CD14-positive monocyte (primary cell): ENCODE results near the gene KIRREL3. TPM values are rescaled to one million over a fixed set of nuclear protein-coding genes. Genes with fewer than 3 reads are reported as not detected.
A peak's percentile ranks its signal among the peaks of the same experiment; 100 is the strongest.

ENCODE experiments used
- DNase-seq, 3 donors: peaks; one replicate each; pipeline ENCODE4 v3.0.0-alpha.2; 2011 to 2022
- H2AFZ ChIP-seq: 2 replicates; pipeline ENCODE4 v1.6.0; 2012; ENCODE audit warnings: mild to moderate bottlenecking, low read depth, low read length, inconsistent platforms; ENCODE audit not compliant: insufficient read depth, poor library complexity, severe bottlenecking
- H3K27ac ChIP-seq, 2 donors: 1 replicate in 1 of 2; 2 replicates in 1 of 2; pipeline ENCODE4 v1.5.1; 2012 to 2013; ENCODE audit warnings: low read length in 2 of 2, control low read depth in 1 of 2, inconsistent platforms in 1 of 2, low read depth in 1 of 2, mild to moderate bottlenecking in 1 of 2
- H3K27me3 ChIP-seq, 2 donors: one replicate each; pipeline versions ENCODE4 v1.6.0 to v1.6.1; 2011 to 2013; ENCODE audit warnings: low read length in 2 of 2; ENCODE audit not compliant: control insufficient read depth in 2 of 2, insufficient read depth in 2 of 2
- H3K36me3 ChIP-seq, 2 donors: replicated peaks in 1 of 2; 1 replicate in 1 of 2; 2 replicates in 1 of 2; pipeline versions ENCODE4 v1.5.1 to v1.6.1; 2012 to 2013; ENCODE audit warnings: low read length in 2 of 2, control low read depth in 1 of 2, inconsistent platforms in 1 of 2, mild to moderate bottlenecking in 1 of 2; ENCODE audit not compliant: insufficient read depth in 2 of 2, control insufficient read depth in 1 of 2
- H3K4me1 ChIP-seq, 2 donors: 1 replicate in 1 of 2; 2 replicates in 1 of 2; pipeline versions ENCODE4 v1.5.1 to v1.6.1; 2012 to 2013; ENCODE audit warnings: low read length in 2 of 2, control low read depth in 1 of 2, inconsistent platforms in 1 of 2, mild to moderate bottlenecking in 1 of 2, moderate library complexity in 1 of 2; ENCODE audit not compliant: insufficient read depth in 2 of 2, control insufficient read depth in 1 of 2
- H3K4me2 ChIP-seq: replicated peaks from 2 replicates; pipeline ENCODE3; 2012; ENCODE audit warnings: low read length, moderate library complexity, mild to moderate bottlenecking; ENCODE audit not compliant: poor library complexity, severe bottlenecking; ENCODE audit errors: extremely low read depth
- H3K4me3 ChIP-seq, 3 experiments: fragments of 200-600 bp in 1 of 3; sonication (generic) in 1 of 3; replicated peaks in 1 of 3; 1 replicate in 2 of 3; 2 replicates in 1 of 3; pipeline ENCODE4 v1.5.1; 2011 to 2013; ENCODE audit warnings: low read length in 3 of 3, mild to moderate bottlenecking in 3 of 3, control low read depth in 2 of 3, low read depth in 2 of 3, inconsistent platforms in 1 of 3, moderate library complexity in 1 of 3
- H3K79me2 ChIP-seq: 2 replicates; pipeline ENCODE4 v1.6.0; 2012; ENCODE audit warnings: mild to moderate bottlenecking, control low read depth, inconsistent platforms, low read length, moderate library complexity; ENCODE audit not compliant: insufficient read depth
- H3K9ac ChIP-seq: 2 replicates; pipeline ENCODE4 v1.6.0; 2017; ENCODE audit warnings: low read length, mild to moderate bottlenecking; ENCODE audit not compliant: insufficient read depth, poor library complexity, severe bottlenecking
- H3K9me3 ChIP-seq, 2 donors: replicated peaks in 1 of 2; 1 replicate in 1 of 2; 2 replicates in 1 of 2; pipeline versions ENCODE4 v1.5.1 to v1.6.1; 2012 to 2013; ENCODE audit warnings: low read length in 2 of 2, control low read depth in 1 of 2; ENCODE audit not compliant: control insufficient read depth in 1 of 2, insufficient read depth in 1 of 2
- H4K20me1 ChIP-seq: 2 replicates; pipeline ENCODE4 v1.6.0; 2012; ENCODE audit warnings: mild to moderate bottlenecking, low read length, control low read depth, moderate library complexity; ENCODE audit not compliant: insufficient read depth
- H3K27ac Mint-ChIP-seq, 7 donors: one replicate each; pipeline ENCODE4 v1.8.0; 2020; ENCODE audit warnings: mild to moderate bottlenecking in 7 of 7, mixed read lengths in 7 of 7, moderate library complexity in 6 of 7, inconsistent platforms in 2 of 7
- H3K27me3 Mint-ChIP-seq, 3 donors: one replicate each; pipeline ENCODE4 v1.8.0; 2021 to 2022; ENCODE audit warnings: low read depth in 3 of 3, mild to moderate bottlenecking in 3 of 3, mixed read lengths in 3 of 3, moderate library complexity in 3 of 3, inconsistent platforms in 1 of 3
- H3K36me3 Mint-ChIP-seq, 2 donors: one replicate each; pipeline ENCODE4 v1.8.0; 2020; ENCODE audit warnings: mixed read lengths in 2 of 2, inconsistent platforms in 1 of 2, mild to moderate bottlenecking in 1 of 2
- H3K4me1 Mint-ChIP-seq: one replicate; pipeline ENCODE4 v1.8.0; 2020; ENCODE audit warnings: mild to moderate bottlenecking, mixed read lengths
- H3K4me3 Mint-ChIP-seq, 2 donors: one replicate each; pipeline ENCODE4 v1.8.0; 2020; ENCODE audit warnings: mild to moderate bottlenecking in 2 of 2, mixed read lengths in 2 of 2, moderate library complexity in 1 of 2
- H3K9me3 Mint-ChIP-seq, 7 donors: one replicate each; pipeline ENCODE4 v1.8.0; 2020 to 2022; ENCODE audit warnings: mixed read lengths in 7 of 7, mild to moderate bottlenecking in 6 of 7, moderate library complexity in 6 of 7, inconsistent platforms in 2 of 7
- CTCF ChIP-seq: fragments of 200-600 bp; IDR thresholded peaks from one replicate; pipeline ENCODE4 v1.8.0; 2022; ENCODE audit warnings: antibody characterized with exemption, mild to moderate bottlenecking
- WGBS: methylation state at CpG from one replicate; pipeline ENCODE4 v1.1.5; 2013; ENCODE audit warnings: missing lambda C conversion rate; ENCODE audit not compliant: insufficient coverage; 5-methylcytosine and 5-hydroxymethylcytosine counted together
- intact Hi-C, 2 donors: fragments of 100-400 bp; cut with micrococcal nuclease; formaldehyde crosslinking; loops; one replicate each; pipeline versions ENCODE4 v1.15.0 to v1.15.1; 2023
- polyA plus RNA-seq, 3 donors: library from polyadenylated mRNA; depleted of rRNA in 1 of 3; unstranded in 2 of 3; stranded (reverse) in 1 of 3; fragments of 300-500 nt in 2 of 3; fragments of >200 nt in 1 of 3; fragmentation: Illumina TruSeq in 2 of 3; gene quantifications; 1 replicate in 2 of 3; 2 replicates in 1 of 3; pipeline ENCODE4 v1.2.3, GENCODE V29; 2012 to 2021

Gene KIRREL3
- polyA plus RNA-seq, 3 donors = not detected

DNA sequence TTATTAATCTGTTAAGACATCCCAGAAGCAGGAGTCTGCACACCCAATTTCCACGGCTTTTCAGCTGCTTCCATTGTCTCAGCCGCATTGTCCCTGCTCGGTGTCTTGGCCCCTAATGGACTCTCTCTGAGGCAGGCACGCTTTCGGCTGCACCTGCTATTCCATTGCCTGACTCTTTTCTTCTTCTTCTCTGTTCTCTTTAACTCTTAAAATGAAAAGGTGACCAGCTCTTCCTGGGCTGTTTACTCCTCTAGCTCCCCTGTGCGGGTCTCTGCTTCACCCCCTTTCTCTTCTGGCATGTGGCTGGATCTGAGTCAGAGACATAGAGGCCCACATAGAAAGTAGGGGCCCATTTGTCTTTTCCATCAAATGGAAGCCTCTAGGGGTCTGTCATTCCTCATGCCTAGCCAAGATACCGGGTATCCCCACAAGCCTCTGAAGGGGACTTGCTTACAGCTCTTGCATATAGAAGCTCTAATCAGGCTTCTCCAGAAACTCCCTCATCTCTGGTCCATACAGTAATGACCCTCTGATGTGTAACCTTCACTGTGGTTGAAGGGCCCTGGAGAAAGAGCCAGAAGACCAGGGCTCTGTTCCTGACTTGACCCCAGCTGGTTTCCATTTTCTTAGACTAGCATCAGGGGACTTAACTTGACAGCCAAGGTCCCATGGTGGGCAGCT, 401.2 kb downstream of the KIRREL3 start:
- H3K36me3 ChIP-seq = no peaks in the 10 kb centered on the region
- H4K20me1 ChIP-seq = no peaks in the 10 kb centered on the region
- Mint-ChIP-seq H3K4me1 (peaks cover 3% of the 10 kb centered on the region), H3K27me3 (peaks cover 3 to 23% (median 11%) of the 10 kb centered on the region in 3 donors), H3K27ac (peak overlapping the region in 1 of 7 donors; percentile 41), H3K36me3 (no peaks in the 10 kb centered on the region), H3K4me3 (no peak overlapping the region), H3K9me3 (peaks cover 0 to 5% (median 0%) of the 10 kb centered on the region in 7 donors)
- H3K4me1 ChIP-seq = no peaks in the 10 kb centered on the region
- intact Hi-C loops = no loop called here
- H3K9me3 ChIP-seq = no peaks in the 10 kb centered on the region
- no peak overlapping the region for H3K4me2 ChIP-seq
- no peak overlapping the region for H2AFZ ChIP-seq
- no peak for DNase-seq
- no peak overlapping the region for H3K9ac ChIP-seq
- peaks cover 0 to 2% of the 10 kb centered on the region in 2 donors for H3K27me3 ChIP-seq
- 84% methylated on average over 6 of the region's 7 CpGs for whole genome bisulfite sequencing
- no peak overlapping the region for H3K4me3 ChIP-seq
- H3K27ac ChIP-seq = no peak overlapping the region
- no peak for TF ChIP-seq CTCF
- H3K79me2 ChIP-seq = no peaks in the 10 kb centered on the region

DNA sequence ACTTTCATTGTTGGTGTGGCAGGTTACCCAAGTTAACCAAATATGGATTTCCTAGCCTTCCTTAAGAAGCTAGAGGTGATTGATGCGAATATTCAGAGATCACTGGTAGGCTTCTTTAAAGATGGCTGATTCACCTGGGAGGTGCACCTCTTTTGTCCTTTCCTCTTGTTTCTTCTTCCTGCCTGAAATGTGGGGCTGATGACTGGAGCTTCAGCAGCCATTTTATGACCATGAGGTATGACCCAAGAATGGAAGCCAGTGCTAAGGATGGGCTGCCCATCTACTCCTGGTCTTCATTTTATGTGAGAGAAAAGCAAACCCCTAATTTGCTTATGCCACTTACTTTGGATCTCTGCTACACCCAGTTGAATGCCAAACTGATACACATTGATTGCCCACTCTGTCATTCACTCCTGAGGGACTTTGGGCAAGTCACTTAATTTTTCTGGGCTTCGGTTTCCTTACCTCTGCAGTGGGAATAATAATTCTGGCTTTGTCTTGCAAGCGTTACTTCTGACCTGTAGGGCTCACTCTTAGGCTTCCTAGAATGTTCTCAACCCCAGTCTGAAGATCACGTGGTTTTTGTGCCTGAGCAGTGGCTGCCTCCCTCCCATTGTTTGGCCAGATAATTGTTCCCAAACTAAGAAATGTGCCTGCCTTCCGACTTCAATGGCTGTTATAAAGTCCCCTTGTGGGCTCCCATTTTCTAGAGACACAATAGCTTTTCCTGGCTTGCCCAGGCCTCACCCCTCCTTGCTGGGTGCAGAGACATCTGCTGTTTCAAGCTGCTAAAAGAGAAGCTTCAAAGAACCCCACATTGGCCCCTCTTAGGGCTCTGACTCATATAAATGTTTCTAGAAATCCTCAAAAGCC, 402.0 kb downstream of the KIRREL3 start:
- no peak for TF ChIP-seq CTCF

More for the DNA sequence above, 402.0 kb downstream of the KIRREL3 start:
- H3K36me3 ChIP-seq = no peaks in the 10 kb centered on the region
- H3K79me2 ChIP-seq = no peaks in the 10 kb centered on the region
- no peak for DNase-seq
- H3K9ac ChIP-seq = no peak overlapping the region
- Mint-ChIP-seq H3K27ac (no peak overlapping the region), H3K27me3 (peaks cover 5 to 24% (median 11%) of the 10 kb centered on the region in 3 donors), H3K4me3 (no peak overlapping the region), H3K36me3 (no peaks in the 10 kb centered on the region), H3K4me1 (peaks cover 3% of the 10 kb centered on the region), H3K9me3 (peaks cover 0 to 5% (median 0%) of the 10 kb centered on the region in 7 donors)
- 50% methylated on average over 3 of the region's 5 CpGs for WGBS
- H3K27me3 ChIP-seq = peaks cover 0 to 2% of the 10 kb centered on the region in 2 donors
- H3K4me3 ChIP-seq = no peak overlapping the region
- no peak overlapping the region for H3K4me2 ChIP-seq
- no peaks in the 10 kb centered on the region for H4K20me1 ChIP-seq
- H3K27ac ChIP-seq = no peak overlapping the region
- intact Hi-C loops = no loop called here
- no peak overlapping the region for H2AFZ ChIP-seq
- H3K4me1 ChIP-seq = no peaks in the 10 kb centered on the region
- H3K9me3 ChIP-seq = no peaks in the 10 kb centered on the region
